HG02852 (cell line): ENCODE data around the gene COL6A2.

Experiments used
- ATAC-seq: cut with Tn5 transposase; IDR thresholded peaks from one replicate; pipeline ENCODE4 v1.9.1; 2021; ENCODE audit warnings: mild to moderate bottlenecking, moderate library complexity; ENCODE audit not compliant: unreplicated experiment

Gene COL6A2

DNA sequence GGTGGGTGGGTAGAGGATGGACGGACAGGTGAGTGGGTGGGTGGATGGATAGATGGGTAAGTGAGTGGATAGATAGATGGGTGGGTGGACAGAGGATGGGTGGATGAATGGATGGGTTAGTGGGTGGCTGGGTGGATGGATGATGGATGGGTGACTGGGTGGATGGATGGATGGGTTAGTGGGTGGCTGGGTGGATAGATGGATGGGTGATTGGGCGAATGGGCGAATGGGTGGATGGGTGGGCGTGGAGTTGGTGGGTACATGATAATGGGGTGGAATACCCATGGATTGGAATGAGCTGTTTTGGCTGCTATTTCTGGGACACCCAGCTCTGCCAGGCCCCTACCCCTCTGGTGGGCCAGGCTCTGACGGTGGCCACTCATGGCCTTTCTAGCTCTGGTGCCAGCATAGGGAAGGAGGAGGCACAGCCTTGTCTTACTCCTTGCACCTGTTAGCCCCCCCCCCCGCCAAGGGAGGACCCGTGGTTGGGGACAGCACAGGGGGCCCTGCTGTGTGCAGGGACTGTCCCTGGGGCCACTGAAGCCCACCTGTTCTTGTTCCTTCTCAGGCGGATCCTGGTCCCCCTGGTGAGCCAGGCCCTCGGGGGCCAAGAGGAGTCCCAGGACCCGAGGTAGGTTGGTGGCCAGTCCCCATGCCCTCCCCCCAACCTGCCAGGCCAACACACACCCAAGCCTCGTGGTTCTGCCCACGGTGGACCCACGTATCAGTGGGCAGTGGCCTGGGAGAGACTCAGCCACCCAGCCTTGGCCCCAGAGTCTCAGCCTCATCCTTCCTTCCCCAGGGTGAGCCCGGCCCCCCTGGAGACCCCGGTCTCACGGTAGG is 26.4 kb downstream of the COL6A2 start:
- ATAC-seq = no peak

DNA sequence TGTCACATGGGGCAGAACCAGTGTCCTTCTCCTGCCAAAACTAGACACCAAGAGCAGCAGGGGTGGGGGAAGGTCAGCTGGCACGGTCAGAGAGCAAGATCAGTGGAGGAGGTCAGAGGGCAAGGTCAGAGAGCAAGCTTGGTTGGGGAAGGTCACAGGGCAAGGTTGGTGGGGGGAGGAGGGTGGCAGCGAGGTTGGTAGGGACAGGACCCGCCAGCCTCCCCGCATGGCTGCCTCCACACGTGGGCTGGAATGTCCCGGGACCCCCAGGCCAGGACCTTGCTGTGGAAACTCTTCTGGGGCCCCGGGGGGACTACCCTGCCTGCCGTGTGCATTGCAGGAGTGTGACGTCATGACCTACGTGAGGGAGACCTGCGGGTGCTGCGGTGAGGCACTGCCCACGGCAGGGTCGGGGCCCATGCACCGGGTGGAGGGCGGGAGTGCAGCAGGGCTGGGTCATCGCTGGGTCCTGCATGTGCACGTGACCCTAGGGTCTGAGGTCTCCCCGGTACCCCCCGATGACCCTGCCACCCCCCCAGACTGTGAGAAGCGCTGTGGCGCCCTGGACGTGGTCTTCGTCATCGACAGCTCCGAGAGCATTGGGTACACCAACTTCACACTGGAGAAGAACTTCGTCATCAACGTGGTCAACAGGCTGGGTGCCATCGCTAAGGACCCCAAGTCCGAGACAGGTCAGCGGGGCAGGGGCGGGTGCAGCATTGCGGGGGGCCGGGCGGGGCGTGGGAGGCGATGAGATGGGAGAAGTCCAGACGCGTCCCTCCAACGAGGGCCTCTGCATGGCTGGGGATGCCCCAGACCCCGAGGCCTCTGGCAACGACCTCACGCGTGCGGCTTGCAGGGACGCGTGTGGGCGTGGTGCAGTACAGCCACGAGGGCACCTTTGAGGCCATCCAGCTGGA is 27.3 kb downstream of the COL6A2 start:
- ATAC-seq = no peak

DNA sequence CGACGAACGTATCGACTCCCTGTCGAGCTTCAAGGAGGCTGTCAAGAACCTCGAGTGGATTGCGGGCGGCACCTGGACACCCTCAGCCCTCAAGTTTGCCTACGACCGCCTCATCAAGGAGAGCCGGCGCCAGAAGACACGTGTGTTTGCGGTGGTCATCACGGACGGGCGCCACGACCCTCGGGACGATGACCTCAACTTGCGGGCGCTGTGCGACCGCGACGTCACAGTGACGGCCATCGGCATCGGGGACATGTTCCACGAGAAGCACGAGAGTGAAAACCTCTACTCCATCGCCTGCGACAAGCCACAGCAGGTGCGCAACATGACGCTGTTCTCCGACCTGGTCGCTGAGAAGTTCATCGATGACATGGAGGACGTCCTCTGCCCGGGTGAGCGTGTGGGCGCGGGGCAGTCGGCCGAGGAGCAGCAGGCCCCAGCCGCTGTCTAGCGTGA is 28.0 kb downstream of the COL6A2 start:
- ATAC-seq = no peak

DNA sequence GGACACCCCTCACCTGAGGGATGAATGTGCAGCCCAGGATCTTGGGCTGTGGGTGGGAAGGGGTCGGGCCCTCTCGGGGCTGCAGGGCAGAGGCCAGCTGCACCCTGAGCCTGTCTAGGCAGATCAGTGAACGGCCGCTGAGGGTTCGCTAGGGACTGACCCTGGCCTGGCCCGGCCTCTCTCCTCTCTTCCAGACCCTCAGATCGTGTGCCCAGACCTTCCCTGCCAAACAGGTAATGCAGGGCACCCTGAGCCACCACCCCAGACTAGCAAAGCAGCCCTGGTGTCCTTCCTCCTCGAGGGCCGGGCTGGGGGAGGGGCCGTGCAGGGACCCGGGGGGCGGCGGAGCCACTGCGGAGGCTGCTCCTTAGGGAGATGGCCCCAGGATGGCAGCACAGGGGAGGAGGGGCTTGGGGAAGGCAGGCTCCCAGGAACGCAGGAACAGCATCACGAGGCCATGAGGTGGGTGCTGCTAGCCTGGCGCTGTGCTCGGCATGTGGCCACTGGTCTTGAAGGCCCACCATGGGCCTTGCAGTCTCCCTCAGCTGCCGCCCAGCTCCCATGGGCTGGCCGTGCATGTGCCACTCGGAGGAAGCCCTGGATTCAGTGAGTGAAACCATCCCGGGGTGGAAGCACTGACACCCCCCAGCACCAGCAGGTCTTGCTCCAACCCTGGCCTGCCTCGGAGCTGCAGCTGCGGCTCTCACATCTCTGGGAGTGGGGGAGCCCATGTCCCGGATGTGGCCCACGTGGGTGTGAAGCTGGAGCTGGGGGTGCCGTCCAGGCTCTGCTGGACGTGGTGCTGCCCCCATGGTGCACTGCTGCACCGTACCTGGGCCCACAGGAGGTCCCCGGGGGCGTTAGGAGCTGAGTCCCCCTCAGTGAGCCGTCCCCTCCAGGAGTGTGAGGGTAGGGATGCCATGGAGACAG is 28.7 kb downstream of the COL6A2 start:
- ATAC-seq = no peak

DNA sequence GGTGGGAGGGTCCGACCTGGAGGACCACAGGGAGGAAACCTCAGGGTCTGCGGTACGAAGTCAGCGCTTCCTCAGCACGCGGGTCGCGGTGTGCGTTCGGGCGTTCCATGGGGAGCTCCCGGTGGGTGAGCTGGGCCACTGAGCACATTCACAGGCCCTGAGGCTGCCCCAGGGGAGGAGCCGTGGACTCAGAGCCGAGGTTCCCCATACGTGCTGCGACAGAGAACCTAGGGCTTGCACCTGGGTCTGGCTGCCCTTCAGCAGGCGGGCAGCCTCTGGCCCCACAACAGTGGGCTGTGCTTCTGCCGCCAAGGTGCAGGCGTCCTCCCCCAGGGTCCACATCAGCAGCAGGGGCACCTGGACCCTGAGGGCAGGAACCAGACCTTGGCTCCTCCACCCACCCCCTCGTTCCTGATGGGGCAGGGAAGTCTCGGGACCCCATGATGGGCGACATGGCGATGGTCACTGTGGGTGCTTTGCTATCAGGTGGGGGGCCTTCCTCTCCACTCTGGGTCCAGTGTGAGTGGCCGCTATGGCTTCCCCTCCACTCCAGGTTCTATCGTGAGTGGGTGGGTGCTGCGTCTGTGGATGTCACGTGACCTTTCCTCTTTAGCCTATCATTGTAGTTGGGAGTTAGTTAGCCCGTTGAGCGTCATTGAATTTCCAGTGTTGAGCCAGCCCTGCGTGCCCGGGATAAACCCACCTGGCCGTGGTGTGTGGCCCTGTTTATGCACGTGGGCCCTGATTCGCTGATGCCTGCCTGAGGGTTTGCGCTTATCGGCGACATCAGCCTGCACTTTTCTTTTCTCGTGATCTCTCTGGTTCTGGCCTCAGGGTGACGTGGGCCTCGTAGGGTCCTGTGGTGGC is 29.6 kb downstream of the COL6A2 start:
- ATAC-seq = no peak

DNA sequence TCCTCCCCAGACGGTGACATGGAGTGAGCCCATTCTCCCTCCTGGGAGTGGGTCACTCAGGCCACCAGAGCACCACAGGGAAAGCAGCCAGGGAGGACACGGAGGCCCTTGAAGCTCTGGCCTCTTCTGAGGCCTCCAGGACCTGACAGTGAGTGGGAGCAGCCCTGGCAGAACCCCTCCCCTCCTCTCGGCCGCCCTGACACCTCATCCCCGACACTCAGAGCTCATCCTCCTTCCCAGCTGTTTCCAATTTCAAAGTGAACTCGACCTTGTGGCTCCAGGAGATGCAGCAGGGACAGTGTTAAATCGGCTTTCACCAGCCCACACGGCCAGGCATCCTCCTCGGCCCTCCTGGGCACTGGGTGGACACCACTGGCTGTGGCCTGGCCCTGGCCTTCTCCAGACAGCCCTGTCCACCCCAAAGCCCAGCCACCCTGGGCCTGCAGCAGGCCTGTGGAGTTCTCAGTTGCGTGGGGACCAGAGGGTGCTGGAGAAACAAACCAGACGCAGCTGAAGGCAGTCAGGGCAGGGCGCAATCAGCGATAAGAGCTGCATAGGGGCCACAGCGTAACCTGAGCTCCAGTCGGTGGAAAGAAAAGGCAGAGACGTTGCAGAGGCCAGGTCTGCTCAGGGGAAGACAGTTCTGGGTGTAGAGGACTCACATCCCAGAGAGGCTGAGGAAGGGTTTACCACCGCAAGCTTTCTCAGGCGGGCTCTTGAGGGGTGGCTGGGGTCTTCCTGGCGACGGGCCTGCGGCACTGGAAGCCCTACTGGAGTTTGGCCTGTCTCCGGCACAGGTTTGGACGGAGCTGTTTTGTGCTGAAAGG is 30.4 kb downstream of the COL6A2 start:
- no peak for ATAC-seq

DNA sequence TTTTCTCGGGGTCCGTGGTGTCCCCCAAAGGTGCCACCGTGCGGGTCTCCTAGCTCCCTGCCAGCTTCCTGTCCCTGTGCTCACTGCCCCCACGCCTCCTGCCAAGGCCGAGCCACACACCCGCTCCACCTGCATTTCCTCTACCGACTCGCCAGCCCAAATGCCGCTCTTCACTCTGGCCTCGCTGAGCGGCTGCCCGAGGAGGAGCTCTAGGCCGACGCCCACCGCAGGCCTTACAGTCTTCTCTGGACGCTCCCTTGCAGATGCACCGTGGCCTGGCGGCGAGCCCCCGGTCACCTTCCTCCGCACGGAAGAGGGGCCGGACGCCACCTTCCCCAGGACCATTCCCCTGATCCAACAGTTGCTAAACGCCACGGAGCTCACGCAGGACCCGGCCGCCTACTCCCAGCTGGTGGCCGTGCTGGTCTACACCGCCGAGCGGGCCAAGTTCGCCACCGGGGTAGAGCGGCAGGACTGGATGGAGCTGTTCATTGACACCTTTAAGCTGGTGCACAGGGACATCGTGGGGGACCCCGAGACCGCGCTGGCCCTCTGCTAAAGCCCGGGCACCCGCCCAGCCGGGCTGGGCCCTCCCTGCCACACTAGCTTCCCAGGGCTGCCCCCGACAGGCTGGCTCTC is 31.1 kb downstream of the COL6A2 start:
- ATAC-seq = no peak

DNA sequence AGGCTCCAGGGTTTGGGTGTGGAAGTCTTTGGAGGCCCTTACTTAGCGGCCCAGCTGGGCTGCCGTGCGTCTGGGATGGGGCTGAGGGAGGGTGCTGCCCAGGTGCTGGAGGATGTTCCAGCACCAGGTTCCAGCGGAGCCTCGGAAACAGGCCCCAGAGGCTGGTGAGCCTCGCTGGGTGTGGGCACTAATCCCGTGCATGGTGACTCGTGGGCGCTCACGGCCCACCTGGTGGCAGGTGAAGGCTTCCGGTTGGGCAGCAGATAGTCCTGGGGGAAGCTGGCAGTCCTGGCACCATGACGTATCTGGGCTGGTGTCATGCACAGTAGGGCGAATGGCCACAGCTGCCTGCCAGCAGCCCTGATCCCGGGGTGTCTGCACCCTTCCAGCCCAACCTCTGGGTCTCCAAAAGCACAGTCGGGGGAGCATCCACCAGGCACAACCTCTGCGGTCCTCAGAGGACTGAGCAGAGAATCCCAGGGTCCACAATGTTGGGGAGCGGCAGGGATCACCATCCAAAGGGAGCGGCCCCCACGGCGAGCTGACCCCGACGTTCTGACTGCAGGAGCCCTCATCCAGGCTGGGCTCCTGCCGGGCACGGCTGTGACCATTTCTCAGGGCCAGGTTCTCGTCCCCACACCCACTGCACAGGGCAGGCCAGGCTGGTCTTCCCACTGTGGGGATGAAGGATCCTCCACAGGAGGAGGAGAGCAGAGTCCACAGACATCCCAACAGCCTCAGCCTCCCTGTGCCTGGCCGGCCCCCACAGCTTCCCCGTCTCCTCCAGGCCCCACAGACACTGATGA is 32.1 kb downstream of the COL6A2 start:
- no peak for ATAC-seq

DNA sequence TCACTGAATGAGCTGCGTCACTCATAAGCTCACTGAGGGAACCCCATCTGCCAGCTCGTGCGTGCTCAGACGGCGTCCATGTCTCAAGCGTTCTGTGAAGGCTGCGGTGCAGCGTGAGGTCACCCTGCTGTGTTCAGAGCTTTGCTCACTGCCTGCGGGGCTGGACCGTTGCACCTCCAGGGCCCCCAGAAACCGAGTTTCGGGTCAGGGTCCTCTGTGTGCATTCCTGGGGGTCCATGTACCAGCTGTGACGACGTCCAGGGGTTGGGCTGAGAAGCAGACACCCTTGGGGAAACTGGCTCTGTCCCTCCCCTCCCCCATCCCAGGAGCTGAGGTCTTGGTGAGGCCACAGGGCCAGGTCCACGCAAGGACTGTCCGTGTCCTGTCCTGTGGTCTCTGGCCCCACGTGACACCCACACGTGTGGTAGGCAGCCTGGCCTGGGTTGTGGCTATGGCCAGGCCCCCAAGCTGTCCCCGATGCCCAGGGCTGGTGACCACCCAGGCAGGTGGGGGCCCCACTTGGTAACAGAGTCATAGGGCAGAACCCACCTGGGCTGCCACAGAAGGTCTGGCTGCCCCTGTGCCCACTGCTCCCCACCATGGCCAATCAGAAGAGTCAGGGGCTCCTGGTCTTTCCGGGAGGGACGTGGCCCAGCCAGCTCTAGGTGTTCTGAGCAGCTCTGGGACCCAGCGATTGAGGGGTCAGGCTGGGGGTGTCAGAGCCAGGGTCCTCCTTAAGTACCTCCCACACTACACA is 33.1 kb downstream of the COL6A2 start:
- ATAC-seq = no peak

DNA sequence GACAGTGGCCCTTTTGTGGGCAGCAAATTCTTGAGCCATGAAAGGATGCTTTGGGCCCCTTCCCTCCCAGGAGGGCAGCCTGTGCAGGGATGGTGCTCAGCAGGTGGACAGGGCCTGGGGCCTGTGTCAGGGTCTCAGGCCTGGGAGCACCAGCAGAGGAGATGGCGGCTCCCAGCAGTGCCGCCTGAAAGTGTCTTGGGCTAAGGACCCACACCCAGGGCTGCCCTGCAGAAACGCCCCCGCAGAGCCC is 33.6 kb downstream of the COL6A2 start:
- no peak for ATAC-seq

DNA sequence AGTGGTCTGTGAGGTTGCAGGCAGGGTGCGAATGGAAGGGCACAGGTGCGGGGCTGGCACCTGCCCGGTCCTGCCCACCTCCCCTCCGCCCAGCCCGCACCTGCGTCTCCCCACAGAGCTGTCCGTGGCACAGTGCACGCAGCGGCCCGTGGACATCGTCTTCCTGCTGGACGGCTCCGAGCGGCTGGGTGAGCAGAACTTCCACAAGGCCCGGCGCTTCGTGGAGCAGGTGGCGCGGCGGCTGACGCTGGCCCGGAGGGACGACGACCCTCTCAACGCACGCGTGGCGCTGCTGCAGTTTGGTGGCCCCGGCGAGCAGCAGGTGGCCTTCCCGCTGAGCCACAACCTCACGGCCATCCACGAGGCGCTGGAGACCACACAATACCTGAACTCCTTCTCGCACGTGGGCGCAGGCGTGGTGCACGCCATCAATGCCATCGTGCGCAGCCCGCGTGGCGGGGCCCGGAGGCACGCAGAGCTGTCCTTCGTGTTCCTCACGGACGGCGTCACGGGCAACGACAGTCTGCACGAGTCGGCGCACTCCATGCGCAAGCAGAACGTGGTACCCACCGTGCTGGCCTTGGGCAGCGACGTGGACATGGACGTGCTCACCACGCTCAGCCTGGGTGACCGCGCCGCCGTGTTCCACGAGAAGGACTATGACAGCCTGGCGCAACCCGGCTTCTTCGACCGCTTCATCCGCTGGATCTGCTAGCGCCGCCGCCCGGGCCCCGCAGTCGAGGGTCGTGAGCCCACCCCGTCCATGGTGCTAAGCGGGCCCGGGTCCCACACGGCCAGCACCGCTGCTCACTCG is 34.1 kb downstream of the COL6A2 start:
- ATAC-seq = no peak

DNA sequence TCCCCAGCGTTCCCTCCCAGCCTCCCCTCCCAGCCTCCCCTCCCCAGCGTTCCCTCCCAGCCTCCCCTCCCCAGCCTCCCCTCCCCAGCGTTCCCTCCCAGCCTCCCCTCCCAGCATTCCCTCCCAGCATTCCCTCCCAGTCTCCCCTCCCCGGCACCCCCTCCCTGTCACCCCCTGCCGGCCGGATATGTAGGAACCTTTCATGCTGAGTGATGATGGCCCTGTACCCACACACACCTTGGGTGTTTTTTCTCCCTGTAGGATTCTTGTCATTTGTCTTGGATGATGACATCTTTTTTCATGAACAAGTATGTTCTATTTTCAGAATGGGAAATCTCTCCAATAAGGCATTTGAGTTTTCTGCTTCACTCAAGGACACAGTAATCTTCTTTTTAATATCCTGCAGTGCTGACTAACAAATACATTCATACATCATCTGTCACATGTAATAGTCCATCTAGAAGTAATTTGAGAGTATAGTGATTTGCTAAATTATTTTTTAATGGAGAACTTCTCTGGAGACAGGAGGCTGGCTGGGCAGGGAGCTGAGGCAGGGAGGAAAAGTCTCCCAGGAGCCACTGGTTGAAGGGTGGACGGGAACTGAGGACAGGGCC is 38.0 kb downstream of the COL6A2 start:
- no peak for ATAC-seq

DNA sequence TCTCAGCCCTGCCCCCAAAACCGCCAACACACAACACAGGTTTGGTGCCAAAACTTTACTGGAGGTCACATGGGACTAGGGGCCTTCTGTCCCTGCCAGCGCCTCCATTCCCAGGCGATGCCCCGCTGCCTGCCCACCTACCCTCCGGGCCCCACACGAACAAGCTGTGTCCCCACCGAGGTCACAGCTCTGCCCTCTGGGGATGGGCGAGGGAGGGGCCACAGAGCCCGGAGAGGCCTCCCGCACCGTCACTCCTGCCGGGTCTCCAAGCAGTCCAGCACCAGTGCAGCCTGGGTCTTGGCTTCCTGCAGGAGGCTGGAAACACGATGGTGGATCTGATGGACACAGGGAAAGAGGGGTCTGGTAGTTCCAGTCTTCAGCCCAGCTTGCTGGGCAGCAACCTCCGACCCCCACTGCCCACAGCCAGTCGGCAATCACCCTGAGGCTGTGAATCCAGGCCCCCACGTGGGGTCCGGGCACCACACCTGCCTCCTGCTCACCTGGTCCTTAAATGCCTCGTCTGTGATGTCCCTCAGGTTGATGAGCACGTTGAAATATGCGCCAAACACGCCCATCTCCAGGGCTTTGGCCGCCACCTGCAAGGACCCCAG is 38.9 kb downstream of the COL6A2 start:
- no peak for ATAC-seq

DNA sequence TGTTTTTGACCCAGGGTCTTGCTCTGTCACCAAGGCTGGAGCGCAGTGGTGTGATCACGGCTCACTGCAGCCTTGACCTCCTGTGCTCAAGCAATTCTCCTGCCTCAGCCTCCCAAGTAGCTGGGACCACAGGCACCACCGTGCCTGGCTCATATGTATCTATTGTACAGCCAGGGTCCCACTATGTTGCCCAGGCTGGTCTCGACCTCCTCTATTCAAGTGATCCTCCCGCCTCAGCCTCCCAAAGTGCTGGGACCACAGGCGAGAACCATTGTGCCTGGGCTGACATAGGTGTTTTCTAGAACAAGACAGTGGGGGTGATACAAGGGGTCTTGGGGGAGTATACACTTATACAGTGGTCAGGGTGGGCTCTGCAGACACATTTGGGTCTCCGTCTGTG is 40.0 kb downstream of the COL6A2 start:
- no peak for ATAC-seq

DNA sequence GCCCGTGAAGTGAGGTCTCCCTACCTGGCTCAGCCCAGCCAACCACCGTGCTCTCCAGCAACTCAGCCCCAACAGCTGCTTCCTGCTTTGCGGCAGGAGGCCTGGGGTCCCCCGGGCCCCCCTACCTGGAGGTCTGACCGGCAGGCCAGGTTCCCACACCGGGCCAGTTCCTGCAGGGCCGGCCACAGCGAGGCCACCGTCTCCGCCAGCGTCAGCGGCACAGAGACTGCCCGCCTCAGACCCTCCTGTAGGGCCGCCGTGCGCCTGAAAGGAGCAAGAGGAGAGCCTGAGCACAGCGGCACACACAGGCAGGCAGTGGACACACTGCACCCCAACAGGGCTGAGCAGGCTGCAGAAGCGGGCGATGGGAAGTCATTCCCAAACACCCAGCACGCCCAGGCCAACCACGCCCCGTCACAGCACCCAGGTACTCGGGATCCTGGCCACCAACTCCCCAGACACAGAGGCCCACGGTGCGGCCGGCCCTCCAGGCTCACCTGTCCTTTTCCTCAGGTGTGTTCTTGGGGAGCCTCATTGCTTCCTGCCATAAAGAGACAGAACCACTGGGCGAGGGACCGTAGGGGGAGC is 40.6 kb downstream of the COL6A2 start:
- no peak for ATAC-seq
